Endodermal cell (in vitro differentiated cells): ENCODE results near the gene HSPB7. TPM values are rescaled to one million over a fixed set of nuclear protein-coding genes. Genes with fewer than 3 reads are reported as not detected.

ENCODE experiments used
- DNase-seq: peaks from one replicate; pipeline ENCODE4 v3.0.0-alpha.2; 2017
- H3K27ac ChIP-seq: 2 replicates; pipeline ENCODE4 v1.5.1; 2013; ENCODE audit warnings: mild to moderate bottlenecking, low read depth, low read length, moderate library complexity
- H3K27me3 ChIP-seq: 2 replicates; pipeline ENCODE4 v1.6.1; 2013; ENCODE audit warnings: mild to moderate bottlenecking, low read length, moderate library complexity; ENCODE audit not compliant: insufficient read depth, control insufficient read depth, poor library complexity, severe bottlenecking
- H3K36me3 ChIP-seq: 2 replicates; pipeline ENCODE4 v1.7.0; 2013; ENCODE audit warnings: mild to moderate bottlenecking, low read length, moderate library complexity; ENCODE audit not compliant: control insufficient read depth, insufficient read depth
- H3K4me1 ChIP-seq: one replicate; pipeline ENCODE4 v1.7.0; 2013; ENCODE audit warnings: low read length; ENCODE audit not compliant: control insufficient read depth, insufficient read depth
- H3K4me3 ChIP-seq: 2 replicates; pipeline ENCODE4 v1.5.1; 2013; ENCODE audit warnings: mild to moderate bottlenecking, low read length, moderate library complexity
- H3K9ac ChIP-seq: 2 replicates; pipeline ENCODE4 v1.6.1; 2013; ENCODE audit warnings: mild to moderate bottlenecking, low read length, moderate library complexity; ENCODE audit not compliant: poor library complexity, severe bottlenecking; ENCODE audit errors: extremely low read depth
- H3K9me3 ChIP-seq: 2 replicates; pipeline ENCODE4 v1.6.1; 2013; ENCODE audit warnings: mild to moderate bottlenecking, low read length, moderate library complexity; ENCODE audit not compliant: control insufficient read depth
- H3K27ac Mint-ChIP-seq: 2 replicates; pipeline ENCODE4 v1.8.0; 2020; ENCODE audit warnings: mixed read lengths
- H3K27me3 Mint-ChIP-seq: 2 replicates; pipeline ENCODE4 v1.8.0; 2021; ENCODE audit warnings: mild to moderate bottlenecking, mixed read lengths; ENCODE audit not compliant: insufficient read depth
- H3K36me3 Mint-ChIP-seq: 2 replicates; pipeline ENCODE4 v1.8.0; 2020; ENCODE audit warnings: low read depth, mixed read lengths
- H3K4me1 Mint-ChIP-seq: 2 replicates; pipeline ENCODE4 v1.8.0; 2020; ENCODE audit warnings: mixed read lengths
- H3K4me3 Mint-ChIP-seq: 2 replicates; pipeline ENCODE4 v1.8.0; 2020; ENCODE audit warnings: mild to moderate bottlenecking, moderate library complexity, mixed read lengths
- H3K9me3 Mint-ChIP-seq: 2 replicates; pipeline ENCODE4 v1.8.0; 2020; ENCODE audit warnings: mild to moderate bottlenecking, mixed read lengths
- CTCF ChIP-seq: fragments of 200-600 bp; sonication (generic); conservative IDR thresholded peaks from 2 replicates; pipeline ENCODE4 v1.5.0; 2021; ENCODE audit warnings: antibody characterized with exemption, mild to moderate bottlenecking
- WGBS, 2 experiments: methylation state at CpG; one replicate each; pipeline versions ENCODE4 v1.1.5 to v1.1.7; 2013; ENCODE audit warnings: missing lambda C conversion rate in 2 of 2, mixed read lengths in 1 of 2; ENCODE audit not compliant: insufficient coverage in 1 of 2, insufficient read length in 1 of 2; 5-methylcytosine and 5-hydroxymethylcytosine counted together
- total RNA-seq, 2 donors: library from RNA; stranded (reverse); fragmentation: NEBNext Ultra II Directional in 1 of 2; extraction: Animal tissue kit (Norgen Biotek cat#: 25700) in 1 of 2; gene quantifications; 2 replicates in 1 of 2; 3 replicates in 1 of 2; pipeline ENCODE4 v1.2.1, GENCODE V29; 2021

HSPB7 gene
- total RNA-seq, 2 donors from 2014 or later, result 0.15 TPM; not detected in 1

- Histone ChIP-seq H3K36me3 (no peaks in the 10 kb centered on the region), H3K27ac (no peak overlapping the region), H3K9me3 (no peaks in the 10 kb centered on the region), H3K4me3 (no peak overlapping the region), H3K27me3 (no peaks in the 10 kb centered on the region), H3K4me1 (no peaks in the 10 kb centered on the region), H3K9ac (no peak overlapping the region)
- H3K27ac Mint-ChIP-seq, result no peak overlapping the region
- no peak for TF ChIP-seq CTCF
- no peaks in the 10 kb centered on the region for H3K9me3 Mint-ChIP-seq
- H3K27me3 Mint-ChIP-seq, result peaks cover 6% of the 10 kb centered on the region
- no peaks in the 10 kb centered on the region for H3K36me3 Mint-ChIP-seq
- H3K4me3 Mint-ChIP-seq, result no peak overlapping the region
- DNase-seq, result peak; percentile 31
- 91 to 95% methylated on average over 10 to 17 of the region's 17 CpGs for WGBS, 2 experiments
- no peaks in the 10 kb centered on the region for H3K4me1 Mint-ChIP-seq
Observed at GRCh38 chr1:15992582-15993500, 25.0 kb downstream of the HSPB7 start.

GRCh38 chr1:15992187-15992553, 25.7 kb downstream of the HSPB7 start:
- peaks cover 2% of the 10 kb centered on the region for H3K27me3 Mint-ChIP-seq
- Histone ChIP-seq H3K4me3 (no peak overlapping the region), H3K27ac (no peak overlapping the region), H3K36me3 (no peaks in the 10 kb centered on the region), H3K4me1 (no peaks in the 10 kb centered on the region), H3K9ac (no peak overlapping the region), H3K27me3 (no peaks in the 10 kb centered on the region), H3K9me3 (no peaks in the 10 kb centered on the region)
- no peak for TF ChIP-seq CTCF
- DNase-seq, result peak; percentile 36
- no peaks in the 10 kb centered on the region for H3K36me3 Mint-ChIP-seq
- no peaks in the 10 kb centered on the region for H3K4me1 Mint-ChIP-seq
- no peak overlapping the region for H3K4me3 Mint-ChIP-seq
- WGBS, 2 experiments, result 92% methylated on average over 6 to 7 of the region's 7 CpGs
- H3K9me3 Mint-ChIP-seq, result no peaks in the 10 kb centered on the region
- H3K27ac Mint-ChIP-seq, result no peak overlapping the region

- 92 to 96% methylated on average over 8 to 11 of the region's 11 CpGs for WGBS, 2 experiments
Observed at GRCh38 chr1:15991427-15992186, 26.2 kb downstream of the HSPB7 start.

More at GRCh38 chr1:15991427-15992186, 26.2 kb downstream of the HSPB7 start:
- H3K27me3 Mint-ChIP-seq, result peaks cover 2% of the 10 kb centered on the region
- no peaks in the 10 kb centered on the region for H3K36me3 Mint-ChIP-seq
- no peak for TF ChIP-seq CTCF
- no peaks in the 10 kb centered on the region for H3K9me3 Mint-ChIP-seq
- Histone ChIP-seq H3K27ac (no peak overlapping the region), H3K4me3 (no peak overlapping the region), H3K9ac (no peak overlapping the region), H3K9me3 (no peaks in the 10 kb centered on the region), H3K27me3 (no peaks in the 10 kb centered on the region), H3K4me1 (no peaks in the 10 kb centered on the region), H3K36me3 (no peaks in the 10 kb centered on the region)
- no peak overlapping the region for H3K4me3 Mint-ChIP-seq
- DNase-seq, result peak; percentile 30
- no peak overlapping the region for H3K27ac Mint-ChIP-seq
- H3K4me1 Mint-ChIP-seq, result no peaks in the 10 kb centered on the region
